CD4-positive, CD25-positive, alpha-beta regulatory T cell (primary cell): Measurements from ENCODE around the gene STEAP3. TPM values are rescaled to one million over a fixed set of nuclear protein-coding genes. Genes with fewer than 3 reads are reported as not detected.

Source experiments
- ATAC-seq, 2 donors: fragments of 150-1000 bp; cut with Tn5 transposase; one replicate each; pipeline ENCODE4 v1.10.0; 2021; ENCODE audit warnings: low read depth in 2 of 2, moderate number of reproducible peaks in 2 of 2, moderate library complexity in 1 of 2
- DNase-seq, 3 donors: peaks; one replicate each; pipeline versions ENCODE4 v3.0.0 to v3.0.0-alpha.2; 2012 to 2022; ENCODE audit warnings: mixed read lengths in 1 of 3
- H3K27ac ChIP-seq: one replicate; pipeline ENCODE4 v1.7.0; 2013; ENCODE audit warnings: mild to moderate bottlenecking, low read length; ENCODE audit not compliant: insufficient read depth, poor library complexity, severe bottlenecking
- H3K27me3 ChIP-seq: one replicate; pipeline ENCODE4 v1.7.0; 2013; ENCODE audit warnings: low read length; ENCODE audit not compliant: control insufficient read depth, insufficient read depth
- H3K36me3 ChIP-seq: one replicate; pipeline ENCODE4 v1.7.0; 2013; ENCODE audit warnings: mild to moderate bottlenecking, low read length, moderate library complexity; ENCODE audit not compliant: control insufficient read depth, insufficient read depth
- H3K4me1 ChIP-seq: 2 replicates; pipeline ENCODE4 v1.7.0; 2013; ENCODE audit warnings: mild to moderate bottlenecking, low read length; ENCODE audit not compliant: insufficient read depth, control insufficient read depth, poor library complexity, severe bottlenecking
- H3K4me3 ChIP-seq: one replicate; pipeline ENCODE4 v1.7.0; 2013; ENCODE audit warnings: low read depth, mild to moderate bottlenecking, low read length, moderate library complexity
- H3K9me3 ChIP-seq, 2 experiments: 1 replicate in 1 of 2; 2 replicates in 1 of 2; pipeline ENCODE4 v1.7.0; 2013; ENCODE audit warnings: low read length in 2 of 2, mild to moderate bottlenecking in 1 of 2, moderate library complexity in 1 of 2; ENCODE audit not compliant: control insufficient read depth in 2 of 2
- H3K27ac Mint-ChIP-seq, 3 donors: one replicate each; pipeline ENCODE4 v1.8.0; 2020 to 2022; ENCODE audit warnings: mild to moderate bottlenecking in 3 of 3, mixed read lengths in 3 of 3, moderate library complexity in 2 of 3
- H3K27me3 Mint-ChIP-seq: one replicate; pipeline ENCODE4 v1.8.0; 2022; ENCODE audit warnings: mild to moderate bottlenecking, mixed read lengths
- H3K36me3 Mint-ChIP-seq: one replicate; pipeline ENCODE4 v1.8.0; 2020; ENCODE audit warnings: mixed read lengths
- H3K4me1 Mint-ChIP-seq, 4 donors: one replicate each; pipeline ENCODE4 v1.8.0; 2020 to 2022; ENCODE audit warnings: mixed read lengths in 4 of 4, mild to moderate bottlenecking in 1 of 4
- H3K4me3 Mint-ChIP-seq, 4 donors: one replicate each; pipeline ENCODE4 v1.8.0; 2020 to 2022; ENCODE audit warnings: mild to moderate bottlenecking in 4 of 4, mixed read lengths in 4 of 4, moderate library complexity in 3 of 4
- H3K9me3 Mint-ChIP-seq, 7 donors: one replicate each; pipeline ENCODE4 v1.8.0; 2020 to 2022; ENCODE audit warnings: mixed read lengths in 7 of 7, mild to moderate bottlenecking in 3 of 7, moderate library complexity in 2 of 7
- polyA plus RNA-seq, 4 donors: library from polyadenylated mRNA; unstranded; fragments of 300-500 nt; fragmentation: Illumina TruSeq; gene quantifications; one replicate each; pipeline ENCODE4 v1.2.3, GENCODE V29; 2021
- total RNA-seq: library from RNA; stranded (reverse); gene quantifications from one replicate; pipeline ENCODE4 v1.2.3, GENCODE V29; 2022

The STEAP3 gene
- total and polyA plus RNA-seq, 5 donors from 2014 or later, result not detected

- H3K9me3 ChIP-seq, result no peaks in the 10 kb centered on the region
- H3K4me3 ChIP-seq, result no peak overlapping the region
- H3K4me1 ChIP-seq, result no peaks in the 10 kb centered on the region
- Mint-ChIP-seq H3K27me3 (no peaks in the 10 kb centered on the region), H3K4me3 (no peak overlapping the region), H3K36me3 (peaks cover under 1% of the 10 kb centered on the region), H3K4me1 (peaks cover 0 to 3% (median 0%) of the 10 kb centered on the region in 4 donors), H3K9me3 (no peaks in the 10 kb centered on the region), H3K27ac (no peak overlapping the region)
- no peaks in the 10 kb centered on the region for H3K36me3 ChIP-seq
- no peak for DNase-seq
- no peak for ATAC-seq
- H3K27me3 ChIP-seq, result no peaks in the 10 kb centered on the region
- no peak overlapping the region for H3K27ac ChIP-seq
Observed at GRCh38 chr2:119291588-119292167, 68.0 kb downstream of the STEAP3 start.

DNA sequence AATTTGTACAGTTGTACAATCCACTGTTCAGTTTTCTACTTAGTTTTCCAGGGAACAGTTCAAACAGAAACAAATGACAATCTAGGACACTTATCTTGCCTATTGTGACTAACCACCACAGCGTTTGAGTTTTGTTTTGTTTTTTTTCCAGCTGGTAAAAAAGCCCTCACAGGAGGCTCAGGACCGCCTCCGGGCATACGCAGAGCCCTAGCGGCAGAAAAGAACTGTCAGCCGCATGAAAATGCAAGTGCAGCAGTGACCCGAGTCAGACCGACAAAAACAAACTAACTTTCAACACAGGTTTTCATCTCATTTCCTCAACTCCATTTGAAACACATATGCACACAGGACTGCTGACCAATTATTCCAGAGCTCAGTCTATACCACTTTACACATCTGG is 68.6 kb downstream of the STEAP3 start:
- Histone ChIP-seq H3K4me1 (no peaks in the 10 kb centered on the region), H3K4me3 (no peak overlapping the region), H3K9me3 (no peaks in the 10 kb centered on the region), H3K36me3 (no peaks in the 10 kb centered on the region), H3K27me3 (no peaks in the 10 kb centered on the region), H3K27ac (no peak overlapping the region)
- Mint-ChIP-seq H3K27me3 (no peaks in the 10 kb centered on the region), H3K27ac (no peak overlapping the region), H3K4me1 (peaks cover 0 to 3% (median 0%) of the 10 kb centered on the region in 4 donors), H3K4me3 (no peak overlapping the region), H3K9me3 (no peaks in the 10 kb centered on the region), H3K36me3 (no peaks in the 10 kb centered on the region)
- ATAC-seq (no peak), DNase-seq (no peak)

GRCh38 chr2:119293254-119293653 is 69.6 kb downstream of the STEAP3 start:
- H3K4me3 Mint-ChIP-seq, result no peak overlapping the region
- Histone ChIP-seq H3K36me3 (no peaks in the 10 kb centered on the region), H3K27me3 (no peaks in the 10 kb centered on the region), H3K27ac (no peak overlapping the region), H3K4me1 (no peaks in the 10 kb centered on the region), H3K9me3 (no peaks in the 10 kb centered on the region), H3K4me3 (no peak overlapping the region)
- H3K27ac Mint-ChIP-seq, result no peak overlapping the region
- H3K27me3 Mint-ChIP-seq, result no peaks in the 10 kb centered on the region
- H3K36me3 Mint-ChIP-seq, result no peaks in the 10 kb centered on the region
- H3K4me1 Mint-ChIP-seq, result peaks cover 0 to 3% (median 0%) of the 10 kb centered on the region in 4 donors
- DNase-seq (no peak), ATAC-seq (no peak)
- no peaks in the 10 kb centered on the region for H3K9me3 Mint-ChIP-seq

DNA sequence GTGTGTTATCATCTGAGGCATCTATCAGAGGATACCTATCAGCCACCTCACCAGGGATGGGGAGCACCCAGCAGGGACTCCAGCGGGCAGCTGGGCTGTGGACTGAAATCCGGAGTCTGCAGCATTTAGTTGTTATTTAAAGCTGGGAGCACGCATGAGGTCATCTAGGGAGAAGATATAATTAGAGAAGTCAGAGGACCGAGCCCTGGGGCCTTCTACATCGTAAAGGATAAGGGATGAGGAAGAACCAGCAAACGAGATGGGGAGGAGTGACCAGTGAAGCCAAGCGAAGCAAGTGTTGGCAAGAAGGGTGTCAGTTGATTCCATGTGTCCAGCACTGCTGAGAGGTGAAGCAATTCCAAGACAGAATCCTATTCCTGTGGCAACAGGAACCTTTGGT is 70.3 kb downstream of the STEAP3 start:
- no peaks in the 10 kb centered on the region for H3K9me3 Mint-ChIP-seq
- H3K4me3 ChIP-seq, result no peak overlapping the region

GRCh38 chr2:119294671-119295070 is 71.0 kb downstream of the STEAP3 start:
- Mint-ChIP-seq H3K4me1 (peaks cover 0 to 3% (median 0%) of the 10 kb centered on the region in 4 donors), H3K4me3 (no peak overlapping the region), H3K36me3 (no peaks in the 10 kb centered on the region), H3K27ac (no peak overlapping the region), H3K27me3 (no peaks in the 10 kb centered on the region), H3K9me3 (no peaks in the 10 kb centered on the region)
- no peak overlapping the region for H3K4me3 ChIP-seq
- no peak overlapping the region for H3K27ac ChIP-seq
- H3K9me3 ChIP-seq, result no peaks in the 10 kb centered on the region
- ATAC-seq (no peak), DNase-seq (no peak)
- H3K36me3 ChIP-seq, result no peaks in the 10 kb centered on the region
- H3K4me1 ChIP-seq, result no peaks in the 10 kb centered on the region
- H3K27me3 ChIP-seq, result no peaks in the 10 kb centered on the region

More for the DNA sequence above, 70.3 kb downstream of the STEAP3 start:
- Histone ChIP-seq H3K4me1 (no peaks in the 10 kb centered on the region), H3K27me3 (no peaks in the 10 kb centered on the region), H3K9me3 (no peaks in the 10 kb centered on the region), H3K27ac (no peak overlapping the region), H3K36me3 (no peaks in the 10 kb centered on the region)
- Mint-ChIP-seq H3K27me3 (no peaks in the 10 kb centered on the region), H3K27ac (no peak overlapping the region), H3K4me3 (no peak overlapping the region), H3K36me3 (no peaks in the 10 kb centered on the region), H3K4me1 (peaks cover 0 to 3% (median 0%) of the 10 kb centered on the region in 4 donors)
- ATAC-seq (no peak), DNase-seq (no peak)

GRCh38 chr2:119295688-119296375 is 72.2 kb downstream of the STEAP3 start:
- Histone ChIP-seq H3K4me3 (no peak overlapping the region), H3K27ac (no peak overlapping the region), H3K36me3 (no peaks in the 10 kb centered on the region), H3K4me1 (no peaks in the 10 kb centered on the region), H3K27me3 (no peaks in the 10 kb centered on the region), H3K9me3 (no peaks in the 10 kb centered on the region)
- peaks cover under 1% of the 10 kb centered on the region for H3K36me3 Mint-ChIP-seq
- H3K27me3 Mint-ChIP-seq, result no peaks in the 10 kb centered on the region
- H3K27ac Mint-ChIP-seq, result no peak overlapping the region
- peaks cover 0 to 3% (median 0%) of the 10 kb centered on the region in 4 donors for H3K4me1 Mint-ChIP-seq
- no peaks in the 10 kb centered on the region for H3K9me3 Mint-ChIP-seq
- H3K4me3 Mint-ChIP-seq, result no peak overlapping the region
- DNase-seq, result no peak
- no peak for ATAC-seq

DNA sequence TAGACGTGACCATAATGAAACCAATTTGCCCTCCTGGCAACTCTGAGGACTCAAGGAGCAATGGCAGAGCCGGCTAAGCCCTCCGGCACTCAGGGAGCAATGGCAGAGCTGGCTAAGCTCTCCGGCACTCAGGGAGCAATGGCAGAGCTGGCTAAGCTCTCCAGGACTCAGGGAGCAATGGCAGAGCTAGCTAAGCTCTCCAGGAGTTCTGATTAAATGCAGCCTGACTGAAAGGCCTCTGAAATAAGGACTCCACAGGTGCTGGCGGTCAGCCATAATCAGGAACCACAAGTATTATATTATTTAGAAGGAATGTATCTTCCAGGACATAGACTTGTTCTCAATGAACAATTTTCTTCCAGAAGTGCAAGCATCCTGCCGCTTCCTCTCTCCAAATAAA is 77.8 kb downstream of the STEAP3 start:
- Mint-ChIP-seq H3K4me3 (no peak overlapping the region), H3K27me3 (no peaks in the 10 kb centered on the region), H3K4me1 (no peaks in the 10 kb centered on the region), H3K27ac (no peak overlapping the region), H3K9me3 (no peaks in the 10 kb centered on the region), H3K36me3 (peaks cover 9% of the 10 kb centered on the region)
- no peaks in the 10 kb centered on the region for H3K4me1 ChIP-seq
- DNase-seq (no peak), ATAC-seq (no peak)
- no peaks in the 10 kb centered on the region for H3K36me3 ChIP-seq
- H3K4me3 ChIP-seq, result no peak overlapping the region
- H3K27ac ChIP-seq, result no peak overlapping the region
- H3K27me3 ChIP-seq, result no peaks in the 10 kb centered on the region
- H3K9me3 ChIP-seq, result no peaks in the 10 kb centered on the region

GRCh38 chr2:119304847-119305246 is 81.2 kb downstream of the STEAP3 start:
- no peak overlapping the region for H3K4me3 Mint-ChIP-seq
- ATAC-seq, result no peak
- no peaks in the 10 kb centered on the region for H3K4me1 Mint-ChIP-seq
- peaks cover 14% of the 10 kb centered on the region for H3K36me3 Mint-ChIP-seq
- Histone ChIP-seq H3K36me3 (no peaks in the 10 kb centered on the region), H3K9me3 (no peaks in the 10 kb centered on the region), H3K4me1 (no peaks in the 10 kb centered on the region), H3K4me3 (no peak overlapping the region), H3K27ac (no peak overlapping the region), H3K27me3 (no peaks in the 10 kb centered on the region)
- no peaks in the 10 kb centered on the region for H3K9me3 Mint-ChIP-seq
- H3K27ac Mint-ChIP-seq, result no peak overlapping the region
- no peak for DNase-seq
- H3K27me3 Mint-ChIP-seq, result no peaks in the 10 kb centered on the region
